Measurements from ENCODE around the gene MPV17. TPM values are rescaled to one million over a fixed set of nuclear protein-coding genes. Genes with fewer than 3 reads are reported as not detected.

The MPV17 gene
- total RNA-seq, 1 experiment from 2014 or later: 59.4 TPM

- WGBS (ENCODE audit: extremely low coverage, insufficient read length, low lambda C conversion rate): no CpG with 5 or more reads among the region's 4 CpGs
- H3K36me3 Mint-ChIP-seq (ENCODE audit: insufficient read depth in 1 of 3, low read depth in 3 of 3): peaks cover 33 to 55% (median 46%) of the 10 kb centered on the region in 3 experiments
- peaks cover 6 to 7% of the 10 kb centered on the region in 2 experiments; a peak in 4 of 5 replicates for H3K9me3 Mint-ChIP-seq
- no peak overlapping the region for H3K56ac ChIP-seq (ENCODE audit: insufficient read length, low read depth, low read length)
- H4K91ac ChIP-seq (ENCODE audit: insufficient read length, low read depth, low read length): no peak overlapping the region
- no peak overlapping the region for H3K23ac ChIP-seq (ENCODE audit: insufficient read length, low read depth, low read length)
- H3T11ph ChIP-seq (ENCODE audit: low read length): no peak overlapping the region
- H2BK5ac ChIP-seq (ENCODE audit: insufficient read length, low read length): no peak overlapping the region
- H3K4me2 ChIP-seq (ENCODE audit: insufficient read depth, insufficient read length, low read length): no peak overlapping the region
- H3K27ac Mint-ChIP-seq: no peak overlapping the region
- H3K4ac ChIP-seq (ENCODE audit: low read depth, low read length): no peak overlapping the region
- H3K9me3 ChIP-seq (ENCODE audit: control insufficient read depth, low read depth, low read length): no peaks in the 10 kb centered on the region
- no peaks in the 10 kb centered on the region for H3K27me3 ChIP-seq (ENCODE audit: insufficient read depth, low read length)
- H2BK120ac ChIP-seq (ENCODE audit: low read depth, low read length, poor library complexity, severe bottlenecking): no peak overlapping the region
- no peak overlapping the region for H2AK5ac ChIP-seq (ENCODE audit: insufficient read length, low read length)
- no peaks in the 10 kb centered on the region for H3K79me1 ChIP-seq (ENCODE audit: insufficient read depth, low read depth, low read length, poor library complexity, severe bottlenecking)
- peaks cover 2% of the 10 kb centered on the region; the same call in 1 of the 2 replicates for H3K79me2 ChIP-seq (ENCODE audit: insufficient read depth, low read length)
- H2AFZ ChIP-seq (ENCODE audit: low read length): no peak overlapping the region
- no peak overlapping the region for H3K14ac ChIP-seq (ENCODE audit: insufficient read depth, low read length)
- H2BK12ac ChIP-seq (ENCODE audit: insufficient read length, low read depth, low read length): no peak overlapping the region
- H3K4me1 ChIP-seq (ENCODE audit: insufficient read depth, low read length): no peaks in the 10 kb centered on the region; the same call in 1 of the 2 replicates
- no peak overlapping the region for H4K5ac ChIP-seq (ENCODE audit: insufficient read length, low read depth, low read length)
- peaks cover under 1 to 9% of the 10 kb centered on the region in 2 experiments; a peak in 2 of 4 replicates for H3K4me1 Mint-ChIP-seq
- H2BK20ac ChIP-seq (ENCODE audit: low read depth, low read length, poor library complexity, severe bottlenecking): no peak overlapping the region
- no peak overlapping the region for H3K27ac ChIP-seq (ENCODE audit: insufficient read length, low read depth, low read length)
- H4K8ac ChIP-seq (replicated peaks; ENCODE audit: insufficient read length, low read depth, low read length): no peak overlapping the region
- no peak overlapping the region for H3K18ac ChIP-seq (ENCODE audit: insufficient read length, low read depth, low read length)
- H3K23me2 ChIP-seq (ENCODE audit: insufficient read length, low read depth, low read length, poor library complexity, severe bottlenecking): no peaks in the 10 kb centered on the region
- H3K9ac ChIP-seq (ENCODE audit: extremely low read depth, insufficient read length, low read length): no peak overlapping the region
- H3K27me3 Mint-ChIP-seq (ENCODE audit: low read depth): no peaks in the 10 kb centered on the region
- TF ChIP-seq CTCF (conservative IDR thresholded peaks at IDR 0.05): no peak
- H3K4me3 Mint-ChIP-seq: no peak overlapping the region
- no peak overlapping the region for H2BK15ac ChIP-seq (ENCODE audit: low read depth, low read length)
- H4K20me1 ChIP-seq (ENCODE audit: control insufficient read depth, insufficient read depth, insufficient read length): no peaks in the 10 kb centered on the region
- DNase-seq: no peak
Measured at GRCh38 chr2:27362678-27363420, 40.0 kb upstream of the MPV17 start.
